NCI-H187 treated with DMSO at 0.1 percent for 48 hours (cell line): ENCODE measurements around the gene GRAMD2A.

Experiments
- DNase-seq: peaks from one replicate; lab custom pipeline; 2025; lab: John Stamatoyannopoulos, UW

GRAMD2A gene

GRCh38 chr15:72217216-72217615 is 19.6 kb upstream of the GRAMD2A start:
- DNase-seq: no peak

- DNase-seq: no peak
These were observed 18.5 kb upstream of the GRAMD2A start for GRCh38 chr15:72216079-72216478.

- no peak for DNase-seq
These were observed 10.0 kb upstream of the GRAMD2A start for GRCh38 chr15:72207558-72208085.

- no peak for DNase-seq
These were observed 9.1 kb upstream of the GRAMD2A start for GRCh38 chr15:72206677-72207000.

- no peak for DNase-seq
These were observed 8.5 kb upstream of the GRAMD2A start for GRCh38 chr15:72205896-72206676.

GRCh38 chr15:72205273-72205672 is 7.7 kb upstream of the GRAMD2A start:
- no peak for DNase-seq

- no peak for DNase-seq
These were observed 5.9 kb upstream of the GRAMD2A start for GRCh38 chr15:72203507-72203837.

GRCh38 chr15:72202801-72203506 is 5.4 kb upstream of the GRAMD2A start:
- no peak for DNase-seq

- no peak for DNase-seq
These were observed 4.7 kb upstream of the GRAMD2A start for GRCh38 chr15:72202302-72202701.

GRCh38 chr15:72201391-72201921 is 3.9 kb upstream of the GRAMD2A start:
- DNase-seq: no peak

- no peak for DNase-seq
These were observed 3.0 kb upstream of the GRAMD2A start for GRCh38 chr15:72200395-72201237.

- peak; percentile 25 for DNase-seq
These were observed 2.2 kb upstream of the GRAMD2A start for GRCh38 chr15:72199721-72200212.

GRCh38 chr15:72199205-72199515 is 1.6 kb upstream of the GRAMD2A start:
- DNase-seq: no peak

GRCh38 chr15:72198356-72199204 is 993 bp upstream of the GRAMD2A start:
- DNase-seq: peak; percentile 84

- no peak for DNase-seq
These were observed 537 bp downstream of the GRAMD2A start for GRCh38 chr15:72197041-72197459.

GRCh38 chr15:72196409-72197040 is 1.1 kb downstream of the GRAMD2A start:
- DNase-seq: no peak

- no peak for DNase-seq
These were observed 2.5 kb downstream of the GRAMD2A start for GRCh38 chr15:72195101-72195511.

GRCh38 chr15:72193836-72194396 is 3.7 kb downstream of the GRAMD2A start:
- DNase-seq: no peak

GRCh38 chr15:72192416-72192815 is 5.2 kb downstream of the GRAMD2A start:
- DNase-seq: no peak

- DNase-seq: no peak
These were observed 8.2 kb downstream of the GRAMD2A start for GRCh38 chr15:72189250-72189902.
